GM23248 (cell line): Measurements from ENCODE around the gene FRYL. TPM values are rescaled to one million over a fixed set of nuclear protein-coding genes. Genes with fewer than 3 reads are reported as not detected.
A peak's percentile ranks its signal among the peaks of the same experiment; 100 is the strongest.

ENCODE experiments used
- DNase-seq: peaks from one replicate; pipeline ENCODE4 v3.0.0-alpha.2; 2015
- H2AFZ ChIP-seq: fragments of 200-600 bp; sonication (generic); 2 replicates; pipeline ENCODE4 v1.6.1; 2016; ENCODE audit warnings: antibody characterized with exemption
- H3F3A ChIP-seq: fragments of 200-600 bp; sonication (generic); 2 replicates; pipeline ENCODE4 v1.6.1; 2016; ENCODE audit warnings: mild to moderate bottlenecking, antibody characterized with exemption, mixed run types; ENCODE audit not compliant: insufficient read depth
- H3K27ac ChIP-seq: fragments of 200-600 bp; sonication (generic); 2 replicates; pipeline ENCODE4 v1.5.1; 2016; ENCODE audit warnings: mild to moderate bottlenecking
- H3K27me3 ChIP-seq: fragments of 200-600 bp; sonication (generic); replicated peaks from 2 replicates; pipeline ENCODE4 v1.6.1; 2016; ENCODE audit warnings: mild to moderate bottlenecking; ENCODE audit not compliant: insufficient read depth
- H3K36me3 ChIP-seq: fragments of 200-600 bp; sonication (generic); 2 replicates; pipeline ENCODE4 v1.6.1; 2016; ENCODE audit warnings: low read depth, mild to moderate bottlenecking
- H3K4me1 ChIP-seq: fragments of 200-600 bp; sonication (generic); 2 replicates; pipeline ENCODE4 v1.6.1; 2016; ENCODE audit warnings: mild to moderate bottlenecking; ENCODE audit not compliant: insufficient read depth
- H3K4me2 ChIP-seq: fragments of 200-600 bp; sonication (generic); one replicate; pipeline ENCODE4 v1.6.1; 2016; ENCODE audit warnings: mild to moderate bottlenecking; ENCODE audit not compliant: unreplicated experiment
- H3K4me3 ChIP-seq: fragments of 200-600 bp; sonication (generic); 2 replicates; pipeline ENCODE4 v1.5.1; 2016; ENCODE audit warnings: mild to moderate bottlenecking
- H3K79me2 ChIP-seq: fragments of 200-600 bp; sonication (generic); 2 replicates; pipeline ENCODE4 v1.6.1; 2016; ENCODE audit warnings: mild to moderate bottlenecking; ENCODE audit not compliant: insufficient read depth
- H3K9ac ChIP-seq: fragments of 200-600 bp; sonication (generic); 2 replicates; pipeline ENCODE4 v1.6.1; 2016; ENCODE audit warnings: mild to moderate bottlenecking
- H3K9me2 ChIP-seq: fragments of 200-600 bp; sonication (generic); 2 replicates; pipeline ENCODE4 v1.6.1; 2016; ENCODE audit warnings: mixed run types, mild to moderate bottlenecking, moderate library complexity; ENCODE audit not compliant: insufficient read depth
- H3K9me3 ChIP-seq: fragments of 200-600 bp; sonication (generic); one replicate; pipeline ENCODE4 v1.6.1; 2017; ENCODE audit warnings: low read depth
- H4K20me1 ChIP-seq: fragments of 200-600 bp; sonication (generic); 2 replicates; pipeline ENCODE4 v1.6.0; 2016; ENCODE audit not compliant: insufficient read depth
- EZH2 ChIP-seq: fragments of 200-600 bp; sonication (generic); IDR thresholded peaks from 2 replicates; pipeline ENCODE4 v1.6.1; 2018; ENCODE audit warnings: antibody characterized with exemption, mild to moderate bottlenecking; ENCODE audit not compliant: insufficient read depth, poor library complexity, severe bottlenecking
- EZH2phosphoT487 ChIP-seq: fragments of 200-600 bp; sonication (generic); IDR thresholded peaks from 2 replicates; pipeline ENCODE4 v1.6.1; 2018; ENCODE audit warnings: antibody characterized with exemption, moderate library complexity, mild to moderate bottlenecking, low read depth; ENCODE audit not compliant: insufficient read depth
- WGBS, 2 experiments: methylation state at CpG; one replicate each; pipeline ENCODE4 v1.1.6; 2015 to 2017; ENCODE audit warnings: low lambda C conversion rate in 2 of 2, low coverage in 1 of 2; ENCODE audit errors: missing lambda C conversion rate in 2 of 2; 5-methylcytosine and 5-hydroxymethylcytosine counted together
- in situ Hi-C: fragments of 300-500 bp; cut with MboI; formaldehyde crosslinking; loops from 2 replicates; pipeline ENCODE4 v1.15.0; 2020
- polyA plus RNA-seq: library from polyadenylated mRNA; unstranded; fragments of >200 nt; fragmentation: Nextera tagmentation; extraction: Ambion mirVana; gene quantifications from 2 replicates; pipeline ENCODE4 v1.2.1, GENCODE V29; 2016
- total RNA-seq: library from RNA; depleted of rRNA; stranded (reverse); fragments of >200 nt; shearing (Covaris generic); gene quantifications from 2 replicates; pipeline ENCODE4 v1.2.3, GENCODE V29; 2014

Gene FRYL
- total and polyA plus RNA-seq, 2 experiments from 2014 or later: 16.6 to 28.4 TPM

DNA sequence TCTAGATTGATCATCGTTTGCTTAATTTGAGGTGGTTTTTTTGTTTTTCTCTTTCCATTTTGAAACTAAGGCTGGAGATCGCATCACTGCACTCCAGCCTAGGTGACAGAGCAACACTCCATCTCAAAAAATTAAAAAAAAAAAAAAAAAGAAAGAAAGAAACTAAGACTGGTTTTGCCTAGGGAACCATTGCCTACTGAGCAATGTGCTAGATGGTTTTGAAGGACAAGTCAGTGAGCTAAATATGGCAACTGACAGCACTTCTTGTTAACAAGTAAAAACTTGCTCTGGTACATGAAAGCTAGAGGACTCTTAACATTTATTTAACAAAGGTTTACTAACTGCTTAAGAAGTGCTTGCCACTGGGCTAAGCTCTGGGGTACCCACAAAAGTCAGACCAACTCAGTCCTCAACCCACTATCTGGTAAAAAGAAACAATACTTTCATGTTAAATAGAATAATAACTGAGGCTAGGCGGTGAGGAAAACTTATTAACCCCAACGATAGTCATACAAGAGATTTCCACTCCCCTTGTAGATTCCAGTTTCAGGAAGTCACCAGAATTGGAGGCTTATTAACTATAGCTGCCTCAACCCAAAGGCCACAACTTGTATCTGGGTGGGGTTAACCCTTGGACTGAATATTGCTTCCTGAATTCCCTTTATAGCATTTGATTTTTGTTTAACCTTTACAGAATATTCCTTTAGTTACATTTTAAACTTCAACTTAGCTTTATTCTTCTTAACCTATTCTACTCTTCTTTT is 111.6 kb downstream of the FRYL start:
- no peak overlapping the region for H2AFZ ChIP-seq
- DNase-seq: no peak
- no peaks in the 10 kb centered on the region for H4K20me1 ChIP-seq
- in situ Hi-C loops: no loop called here
- H3K4me3 ChIP-seq: no peak overlapping the region
- H3F3A ChIP-seq: no peaks in the 10 kb centered on the region
- TF ChIP-seq EZH2: no peak
- no peak for TF ChIP-seq EZH2phosphoT487
- H3K9ac ChIP-seq: no peak overlapping the region
- no peak overlapping the region for H3K27ac ChIP-seq
- no peaks in the 10 kb centered on the region for H3K9me2 ChIP-seq
- H3K4me2 ChIP-seq: no peak overlapping the region
- WGBS, 2 experiments: 79 to 80% methylated on average over 4 of the region's 4 CpGs
- H3K9me3 ChIP-seq: no peaks in the 10 kb centered on the region
- H3K36me3 ChIP-seq: no peaks in the 10 kb centered on the region
- no peaks in the 10 kb centered on the region for H3K27me3 ChIP-seq
- peaks cover 10% of the 10 kb centered on the region for H3K4me1 ChIP-seq
- H3K79me2 ChIP-seq: peaks cover 79% of the 10 kb centered on the region

DNA sequence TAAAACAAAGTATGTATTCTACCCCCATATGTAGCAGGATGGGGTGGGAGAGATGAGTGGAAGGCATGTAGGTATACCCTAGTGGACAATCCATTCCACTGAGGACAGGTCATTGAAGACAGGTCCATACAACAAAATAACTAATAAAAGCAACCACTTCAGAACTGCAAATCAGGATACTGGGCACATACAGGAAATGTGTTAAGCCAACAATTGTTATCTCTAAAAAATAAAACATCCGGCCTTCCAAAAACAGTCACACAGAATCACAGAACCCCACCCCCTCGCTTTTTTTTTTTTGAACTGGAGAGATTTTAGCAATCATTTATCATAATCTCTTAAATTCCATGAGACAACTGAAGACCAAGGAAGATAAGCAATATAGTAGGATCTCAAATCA is 112.9 kb downstream of the FRYL start:
- no peaks in the 10 kb centered on the region for H3K9me2 ChIP-seq
- H3K36me3 ChIP-seq: no peaks in the 10 kb centered on the region
- H3F3A ChIP-seq: no peaks in the 10 kb centered on the region
- no peak overlapping the region for H2AFZ ChIP-seq
- no peaks in the 10 kb centered on the region for H3K9me3 ChIP-seq
- no peak overlapping the region for H3K4me3 ChIP-seq
- H3K27ac ChIP-seq: no peak overlapping the region
- peaks cover 78% of the 10 kb centered on the region for H3K79me2 ChIP-seq
- in situ Hi-C loops: no loop called here
- WGBS, 2 experiments: 93 to 100% methylated on average over 2 of the region's 2 CpGs
- no peak overlapping the region for H3K9ac ChIP-seq
- H3K4me1 ChIP-seq: peaks cover 10% of the 10 kb centered on the region
- TF ChIP-seq EZH2phosphoT487 (no peak), EZH2 (no peak)
- no peak for DNase-seq
- H3K27me3 ChIP-seq: no peaks in the 10 kb centered on the region
- no peak overlapping the region for H3K4me2 ChIP-seq
- no peaks in the 10 kb centered on the region for H4K20me1 ChIP-seq

DNA sequence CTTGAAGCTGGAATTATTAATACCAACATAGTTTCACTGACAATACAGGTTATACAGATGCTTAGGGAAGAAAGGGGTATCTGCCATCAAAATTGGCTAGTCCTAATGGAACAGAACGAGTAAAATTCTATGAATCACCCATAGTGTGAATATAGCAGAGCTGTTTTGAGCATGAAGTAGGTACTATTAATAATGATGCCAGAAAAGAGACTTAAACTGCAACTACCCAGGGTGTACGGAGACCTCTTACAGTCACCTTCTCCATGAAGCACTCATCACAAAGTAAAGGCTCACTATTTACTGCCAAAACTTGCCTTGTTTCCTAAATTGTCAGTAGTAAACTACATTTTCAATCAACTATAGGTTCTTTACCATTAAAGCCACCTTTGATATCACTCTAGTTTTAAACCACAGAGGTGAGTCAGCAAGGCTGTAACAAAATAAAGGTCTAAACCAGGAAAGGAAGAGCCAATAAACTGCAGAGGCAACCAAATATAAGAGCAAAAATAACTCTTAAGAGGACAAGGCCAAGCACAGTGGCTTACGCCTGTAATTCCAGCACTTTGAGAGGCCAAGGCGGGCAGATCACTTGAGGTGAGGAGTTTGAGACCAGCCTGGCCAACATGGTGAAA is 114.4 kb downstream of the FRYL start:
- Histone ChIP-seq H3K4me2 (no peak overlapping the region), H4K20me1 (no peaks in the 10 kb centered on the region), H3K4me1 (peaks cover 10% of the 10 kb centered on the region), H3K27ac (no peak overlapping the region), H3K4me3 (no peak overlapping the region), H3K27me3 (no peaks in the 10 kb centered on the region), H3F3A (no peaks in the 10 kb centered on the region), H3K36me3 (no peaks in the 10 kb centered on the region), H3K9me3 (no peaks in the 10 kb centered on the region), H3K9ac (no peak overlapping the region), H2AFZ (no peak overlapping the region), H3K9me2 (no peaks in the 10 kb centered on the region), H3K79me2 (peaks cover 81% of the 10 kb centered on the region)
- in situ Hi-C loops: no loop called here
- TF ChIP-seq EZH2phosphoT487 (no peak), EZH2 (no peak)
- peak; percentile 18 for DNase-seq
- 86 to 88% methylated on average over 4 of the region's 4 CpGs for WGBS, 2 experiments

DNA sequence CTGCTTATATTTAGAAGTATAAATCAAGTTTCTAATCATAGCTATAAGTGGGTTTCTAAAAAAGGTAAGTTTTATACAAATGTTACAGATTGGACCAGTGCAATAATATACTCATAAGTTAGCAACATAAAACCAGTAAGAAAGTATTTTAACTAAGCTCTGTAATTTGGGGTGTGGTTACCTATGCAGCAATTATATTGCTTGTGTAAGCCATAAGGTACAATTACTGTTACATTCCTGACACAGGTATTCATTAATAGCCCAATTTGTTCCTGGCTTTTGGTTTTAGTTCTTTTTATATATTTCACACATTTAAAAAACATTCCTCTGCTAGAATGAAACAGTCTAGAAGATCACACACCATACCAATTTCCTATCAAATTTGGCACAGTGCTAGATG is 115.1 kb downstream of the FRYL start:
- Histone ChIP-seq H3K9me3 (no peaks in the 10 kb centered on the region), H3K4me1 (peaks cover 10% of the 10 kb centered on the region), H3K4me2 (no peak overlapping the region), H3K36me3 (no peaks in the 10 kb centered on the region), H3K4me3 (no peak overlapping the region), H4K20me1 (no peaks in the 10 kb centered on the region), H3K79me2 (peaks cover 84% of the 10 kb centered on the region), H3K27ac (no peak overlapping the region), H3K27me3 (no peaks in the 10 kb centered on the region), H3F3A (no peaks in the 10 kb centered on the region), H2AFZ (no peak overlapping the region), H3K9ac (no peak overlapping the region), H3K9me2 (no peaks in the 10 kb centered on the region)
- DNase-seq: no peak
- TF ChIP-seq EZH2phosphoT487 (no peak), EZH2 (no peak)
- in situ Hi-C loops: no loop called here
